Prostate gland (tissue), 2 donors: ENCODE measurements around the gene CAB39L.

ENCODE experiments used
- CTCF ChIP-seq, 4 experiments: fragments of 200-600 bp in 2 of 4; fragments of 450-650 bp in 2 of 4; sonication (generic) in 2 of 4; IDR thresholded peaks; 1 replicate in 3 of 4; 2 replicates in 1 of 4; pipeline ENCODE4 v1.5.1; 2016 to 2019; ENCODE audit warnings: antibody characterized with exemption in 4 of 4, mild to moderate bottlenecking in 2 of 4, moderate library complexity in 2 of 4
- POLR2AphosphoS5 ChIP-seq: sonication (generic); formaldehyde crosslinking; IDR thresholded peaks from one replicate; pipeline ENCODE4 v1.6.1; 2017; ENCODE audit warnings: antibody characterized with exemption

GRCh38 chr13:49456156-49456555, 12.3 kb upstream of the CAB39L start:
- no peak for TF ChIP-seq CTCF (IDR thresholded peaks at IDR 0.05)
- no peak for TF ChIP-seq POLR2AphosphoS5
